ENCODE data around the gene KRTAP4-16. TPM values are rescaled to one million over a fixed set of nuclear protein-coding genes. Genes with fewer than 3 reads are reported as not detected.
"Not testable (repeated sequence)": the region's sequence is repeated elsewhere in the genome, so short reads cannot be mapped to it uniquely, and the experiment has no call there.

KRTAP4-16 gene
- total RNA-seq, 4 donors from 2014 or later, result not detected

- no peak for DNase-seq (ENCODE audit: low spot score in 2 of 2)
- Histone ChIP-seq H3K27ac (peak overlapping the region in 1 of 4 donors; percentile 36), H3K36me3 (no peaks in the 10 kb centered on the region), H3K9me3 (peaks cover 0 to 4% (median 0%) of the 10 kb centered on the region in 4 donors), H3K27me3 (no peaks in the 10 kb centered on the region), H3K4me1 (peaks cover 0 to 15% (median 0%) of the 10 kb centered on the region in 4 donors), H3K4me3 (no peak overlapping the region)
- WGBS, 2 donors, result 62 to 66% methylated on average over 1 of the region's 1 CpG
- TF ChIP-seq EP300 (IDR thresholded peaks at IDR 0.05), result no peak
- no peak for TF ChIP-seq POLR2A (IDR thresholded peaks at IDR 0.05)
- TF ChIP-seq CTCF (IDR thresholded peaks at IDR 0.05), result no peak
Measured at GRCh38 chr17:41061964-41062363, 40.0 kb downstream of the KRTAP4-16 start.

- no peak within 1 kb of the TSS for H3K4me3 ChIP-seq
- TF ChIP-seq CTCF (IDR thresholded peaks at IDR 0.05) (no peak), EP300 (IDR thresholded peaks at IDR 0.05) (no peak), POLR2A (IDR thresholded peaks at IDR 0.05) (no peak)
- H3K9me3 ChIP-seq, result peaks cover 0 to 4% (median 0%) of the 10 kb centered on the region in 4 donors
- H3K27ac ChIP-seq, result peak within 1 kb of the TSS in 1 of 4 donors; percentile 26
- DNase-seq (ENCODE audit: low spot score in 2 of 2), result no peak
- H3K27me3 ChIP-seq, result no peaks in the 10 kb centered on the region
- no peaks in the 10 kb centered on the region for H3K36me3 ChIP-seq
- 45 to 55% methylated on average over 6 of the region's 6 CpGs for WGBS, 2 donors
- peaks cover 0 to 15% (median 0%) of the 10 kb centered on the region in 4 donors for H3K4me1 ChIP-seq
Measured at GRCh38 chr17:41060052-41060604, 41.9 kb downstream of the KRTAP4-16 start, which contains the start of gene KRTAP2-3. TSS of gene KRTAP2-3 (minus strand) at chr17:41060114. CDS start at chr17:41060050, 64 bp downstream.

- not testable (repeated sequence) for H3K27ac ChIP-seq; H3K36me3 ChIP-seq; H3K27me3 ChIP-seq; DNase-seq (ENCODE audit: low spot score in 2 of 2); H3K4me3 ChIP-seq; H3K9me3 ChIP-seq
- WGBS, 2 donors, result 31 to 39% methylated on average over 8 to 11 of the region's 31 CpGs
- peaks cover 0 to 15% (median 0%) of the 10 kb centered on the region in 4 donors for H3K4me1 ChIP-seq
Measured at GRCh38 chr17:41059276-41060051, 42.5 kb downstream of the KRTAP4-16 start.

GRCh38 chr17:41058741-41059140 is 43.3 kb downstream of the KRTAP4-16 start:
- 91 to 98% methylated on average over 5 of the region's 5 CpGs for WGBS, 2 donors
- H3K9me3 ChIP-seq, result peaks cover 0 to 4% (median 0%) of the 10 kb centered on the region in 4 donors

GRCh38 chr17:41057547-41057946 is 44.5 kb downstream of the KRTAP4-16 start:
- Histone ChIP-seq H3K27ac (no peak overlapping the region), H3K4me3 (no peak overlapping the region), H3K27me3 (no peaks in the 10 kb centered on the region), H3K36me3 (no peaks in the 10 kb centered on the region), H3K4me1 (peaks cover 0 to 15% (median 0%) of the 10 kb centered on the region in 4 donors), H3K9me3 (peaks cover 0 to 4% (median 0%) of the 10 kb centered on the region in 4 donors)
- DNase-seq (ENCODE audit: low spot score in 2 of 2), result no peak
- WGBS, 2 donors, result 94% methylated on average over 1 of the region's 1 CpG
- TF ChIP-seq POLR2A (IDR thresholded peaks at IDR 0.05), result no peak
- TF ChIP-seq EP300 (IDR thresholded peaks at IDR 0.05), result no peak
- TF ChIP-seq CTCF (IDR thresholded peaks at IDR 0.05), result no peak

More at GRCh38 chr17:41058741-41059140, 43.3 kb downstream of the KRTAP4-16 start:
- TF ChIP-seq CTCF (IDR thresholded peaks at IDR 0.05) (no peak), POLR2A (IDR thresholded peaks at IDR 0.05) (no peak), EP300 (IDR thresholded peaks at IDR 0.05) (no peak)
- Histone ChIP-seq H3K27me3 (no peaks in the 10 kb centered on the region), H3K4me1 (peaks cover 0 to 15% (median 0%) of the 10 kb centered on the region in 4 donors), H3K27ac (no peak overlapping the region), H3K36me3 (no peaks in the 10 kb centered on the region), H3K4me3 (no peak overlapping the region)
- DNase-seq (ENCODE audit: low spot score in 2 of 2), result no peak

- H3K9me3 ChIP-seq; DNase-seq (ENCODE audit: low spot score in 2 of 2); H3K27me3 ChIP-seq; H3K4me1 ChIP-seq; H3K4me3 ChIP-seq; H3K27ac ChIP-seq; H3K36me3 ChIP-seq: not testable (repeated sequence)
- 43 to 61% methylated on average over 1 to 3 of the region's 6 CpGs for WGBS, 2 donors
Measured at GRCh38 chr17:41055130-41055529, 46.9 kb downstream of the KRTAP4-16 start, which contains the start of gene KRTAP2-2. TSS of gene KRTAP2-2 (minus strand) at chr17:41055230. CDS start at chr17:41055211, 19 bp downstream.

- H3K36me3 ChIP-seq; H3K4me1 ChIP-seq; H3K9me3 ChIP-seq; H3K27ac ChIP-seq; H3K4me3 ChIP-seq; H3K27me3 ChIP-seq; DNase-seq (ENCODE audit: low spot score in 2 of 2): not testable (repeated sequence)
- WGBS, 2 donors, result 76 to 78% methylated on average over 7 of the region's 9 CpGs
Measured at GRCh38 chr17:41054556-41054955, 47.5 kb downstream of the KRTAP4-16 start.

All from tibial nerve (tissue), 4 donors.